ENCODE measurements around the gene DNAJA2. TPM values are rescaled to one million over a fixed set of nuclear protein-coding genes. Genes with fewer than 3 reads are reported as not detected.

The DNAJA2 gene
- total and polyA plus RNA-seq, 2 of the 4 experiments (the other 2 are of a cell fraction) = 18.6 to 53.9 TPM

DNA sequence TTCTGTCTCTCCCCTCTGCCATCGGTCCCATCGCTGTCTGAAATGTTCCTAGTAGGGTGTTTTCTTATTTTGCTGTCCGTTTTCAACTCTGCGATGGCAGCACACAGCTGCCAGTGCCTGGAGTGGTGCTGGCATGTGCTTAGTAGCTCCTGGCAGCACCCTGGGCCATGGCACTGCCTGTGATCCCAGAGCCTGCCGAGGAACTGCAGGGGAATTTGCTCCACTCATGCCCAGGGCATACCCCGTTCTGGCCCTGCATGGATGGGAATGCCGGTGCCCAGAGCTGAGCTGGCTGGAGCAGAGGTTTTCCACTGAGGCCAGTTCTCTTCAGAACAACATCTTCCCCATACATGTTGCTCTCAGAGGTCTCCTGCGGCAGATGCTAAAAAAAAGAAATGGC lies 46.2 kb downstream of the DNAJA2 start:
- no peak overlapping the region for H2BK120ac ChIP-seq (ENCODE audit: low read depth, low read length)
- H3K14ac ChIP-seq (replicated peaks; ENCODE audit: low read depth, low read length) = no peak overlapping the region
- no peak overlapping the region for H2AK5ac ChIP-seq (ENCODE audit: low read depth, low read length)
- no peak overlapping the region for H2BK20ac ChIP-seq (ENCODE audit: low read depth, low read length)
- no peak overlapping the region for H2BK5ac ChIP-seq (ENCODE audit: low read depth, low read length, poor library complexity, severe bottlenecking)
- no peak overlapping the region for H3K4me2 ChIP-seq (ENCODE audit: low read depth, low read length)
- H3K36me3 ChIP-seq (ENCODE audit: control insufficient read depth, insufficient read depth, low read length) = peaks cover 66% of the 10 kb centered on the region
- H4K91ac ChIP-seq (ENCODE audit: insufficient read depth, low read depth, low read length) = no peak overlapping the region
- H2AFZ ChIP-seq (replicated peaks; ENCODE audit: low read length, poor library complexity) = no peak overlapping the region
- no TSS peak for BruUV-seq (replicated peaks)
- H3K4ac ChIP-seq (ENCODE audit: low read depth, low read length) = no peak overlapping the region
- H3K23ac ChIP-seq (ENCODE audit: low read depth, low read length) = no peak overlapping the region
- dilution Hi-C loops (cut with HindIII; ENCODE audit: low sequenced_read_pairs, unreplicated experiment) = no loop called here
- DNase-seq (no peak), ATAC-seq (ENCODE audit: low read depth) (no peak)
- H3K4me3 ChIP-seq (ENCODE audit: insufficient read depth, low read depth, low read length) = no peak overlapping the region
- no peaks in the 10 kb centered on the region; the same call in 1 of the 2 replicates for H4K20me1 ChIP-seq (ENCODE audit: insufficient read depth, low read length)
- no peak overlapping the region for H2AK9ac ChIP-seq (replicated peaks; ENCODE audit: low read depth, low read length, poor library complexity)
- no peak overlapping the region for H4K8ac ChIP-seq (ENCODE audit: low read depth in 2 of 2, low read length in 2 of 2)
- H2BK15ac ChIP-seq (ENCODE audit: low read depth, low read length) = no peak overlapping the region
- H3K9ac ChIP-seq (ENCODE audit: low read depth, low read length) = no peak overlapping the region
- ChIA-PET CTCF (interaction anchor here (0.6 kb wide), 1 partner anchor 282 kb away, joined by 4 read pairs; no protein-coding TSS in a partner anchor), POLR2A (ENCODE audit: unreplicated experiment) (no interaction called here)
- peaks cover 2% of the 10 kb centered on the region; the same call in 1 of the 2 replicates for H3K9me1 ChIP-seq (ENCODE audit: insufficient read depth, low read length)
- in situ Hi-C loops (cut with MboI; ENCODE audit: low sequenced_read_pairs) = loop anchor here (10.0 kb wide), 1 partner anchor 252 kb away; no protein-coding TSS in a partner anchor
- H3K9me3 ChIP-seq (ENCODE audit: control insufficient read depth, insufficient read depth, low read length) = no peaks in the 10 kb centered on the region
- H4K5ac ChIP-seq (ENCODE audit: low read depth, low read length) = no peak overlapping the region
- TF ChIP-seq, protein P1, sequence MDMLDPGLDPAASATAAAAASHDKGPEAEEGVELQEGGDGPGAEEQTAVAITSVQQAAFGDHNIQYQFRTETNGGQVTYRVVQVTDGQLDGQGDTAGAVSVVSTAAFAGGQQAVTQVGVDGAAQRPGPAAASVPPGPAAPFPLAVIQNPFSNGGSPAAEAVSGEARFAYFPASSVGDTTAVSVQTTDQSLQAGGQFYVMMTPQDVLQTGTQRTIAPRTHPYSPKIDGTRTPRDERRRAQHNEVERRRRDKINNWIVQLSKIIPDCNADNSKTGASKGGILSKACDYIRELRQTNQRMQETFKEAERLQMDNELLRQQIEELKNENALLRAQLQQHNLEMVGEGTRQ (IDR thresholded peaks at IDR 0.05; ENCODE audit: low read depth, low read length) = no peak
- TF ChIP-seq CEBPB (IDR thresholded peaks at IDR 0.05; ENCODE audit: low read depth, low read length) (no peak), SMC3 (IDR thresholded peaks at IDR 0.05; ENCODE audit: low read depth, low read length) (no peak), NFE2L2 (IDR thresholded peaks at IDR 0.05; ENCODE audit: low read depth, low read length) (no peak)
- intact Hi-C loops (cut with micrococcal nuclease) = no loop called here
- H3K27ac ChIP-seq (ENCODE audit: insufficient read depth, low read length) = no peak overlapping the region
- no peaks in the 10 kb centered on the region for H3K79me1 ChIP-seq (ENCODE audit: low read depth in 1 of 2, low read length in 2 of 2)
- H3K4me1 ChIP-seq (ENCODE audit: control insufficient read depth, insufficient read depth, low read length) = no peaks in the 10 kb centered on the region
- WGBS, 2 experiments (ENCODE audit: extremely low coverage in 2 of 2, insufficient read length in 1 of 2) = 93% methylated on average over 3 of the region's 8 CpGs; no CpG with 5 or more reads in 1 of the 2 experiments
- no peak overlapping the region for H3K18ac ChIP-seq (ENCODE audit: low read depth, low read length)
- H3K56ac ChIP-seq (ENCODE audit: extremely low read depth, insufficient read depth, low read length) = no peak overlapping the region
- H3K27me3 ChIP-seq (ENCODE audit: control insufficient read depth, insufficient read depth, low read length) = no peaks in the 10 kb centered on the region
